ENCODE measurements around the gene MRPL36. TPM values are rescaled to one million over a fixed set of nuclear protein-coding genes. Genes with fewer than 3 reads are reported as not detected.

MRPL36 gene
- total and polyA plus RNA-seq, 2 donors from 2014 or later: 29.6 to 96.7 TPM

GRCh38 chr5:1840741-1841521 is 41.3 kb upstream of the MRPL36 start:
- H3K4me1 ChIP-seq (ENCODE audit: control insufficient read depth in 2 of 3, insufficient read depth in 2 of 3, low read depth in 1 of 3, low read length in 3 of 3): no peaks in the 10 kb centered on the region
- H3K4me3 ChIP-seq (ENCODE audit: low read length in 3 of 3): no peak overlapping the region
- DNase-seq (peak; percentile 54 to 69 (median 62)), FAIRE-seq (no peak)
- no peak for TF ChIP-seq CTCF (IDR thresholded peaks at IDR 0.05; ENCODE audit: borderline replicate concordance, extremely low read depth, insufficient read depth)
- H3K9me3 ChIP-seq (ENCODE audit: control insufficient read depth in 2 of 3, insufficient read depth in 1 of 3, low read length in 3 of 3): no peaks in the 10 kb centered on the region
- H3K9ac ChIP-seq (ENCODE audit: low read length in 3 of 3): no peak overlapping the region
- H3K27ac ChIP-seq (ENCODE audit: low read depth in 2 of 2, low read length in 2 of 2): no peak overlapping the region
- no peaks in the 10 kb centered on the region for H3K36me3 ChIP-seq (ENCODE audit: control insufficient read depth in 2 of 3, insufficient read depth in 3 of 3, low read length in 3 of 3)
- peaks cover 2% of the 10 kb centered on the region for H3K27me3 ChIP-seq (ENCODE audit: control insufficient read depth, insufficient read depth, low read length)
- intact Hi-C loops (cut with DNase I): no loop called here

GRCh38 chr5:1840071-1840547 is 40.5 kb upstream of the MRPL36 start:
- peaks cover 2% of the 10 kb centered on the region for H3K27me3 ChIP-seq (ENCODE audit: control insufficient read depth, insufficient read depth, low read length)
- TF ChIP-seq CTCF (IDR thresholded peaks at IDR 0.05; ENCODE audit: borderline replicate concordance, extremely low read depth, insufficient read depth): no peak
- intact Hi-C loops (cut with DNase I): no loop called here

GRCh38 chr5:1838013-1838412 is 38.4 kb upstream of the MRPL36 start:
- H3K27me3 ChIP-seq (ENCODE audit: control insufficient read depth, insufficient read depth, low read length): peaks cover 2% of the 10 kb centered on the region
- no peak overlapping the region for H3K27ac ChIP-seq (ENCODE audit: low read depth in 2 of 2, low read length in 2 of 2)
- DNase-seq: peak in 2 of 5 donors; percentile 12 to 49
- no peak overlapping the region for H3K4me3 ChIP-seq (ENCODE audit: low read length in 3 of 3)
- no peaks in the 10 kb centered on the region for H3K36me3 ChIP-seq (ENCODE audit: control insufficient read depth in 2 of 3, insufficient read depth in 3 of 3, low read length in 3 of 3)
- no peak for FAIRE-seq
- no peak for TF ChIP-seq CTCF (IDR thresholded peaks at IDR 0.05; ENCODE audit: borderline replicate concordance, extremely low read depth, insufficient read depth)
- no peak overlapping the region for H3K9ac ChIP-seq (ENCODE audit: low read length in 3 of 3)
- intact Hi-C loops (cut with DNase I): no loop called here
- no peaks in the 10 kb centered on the region for H3K9me3 ChIP-seq (ENCODE audit: control insufficient read depth in 2 of 3, insufficient read depth in 1 of 3, low read length in 3 of 3)
- H3K4me1 ChIP-seq (ENCODE audit: control insufficient read depth in 2 of 3, insufficient read depth in 2 of 3, low read depth in 1 of 3, low read length in 3 of 3): no peaks in the 10 kb centered on the region

More at GRCh38 chr5:1840071-1840547, 40.5 kb upstream of the MRPL36 start:
- no peak overlapping the region for H3K27ac ChIP-seq (ENCODE audit: low read depth in 2 of 2, low read length in 2 of 2)
- H3K4me3 ChIP-seq (ENCODE audit: low read length in 3 of 3): no peak overlapping the region
- H3K9ac ChIP-seq (ENCODE audit: low read length in 3 of 3): no peak overlapping the region
- FAIRE-seq: no peak
- no peaks in the 10 kb centered on the region for H3K4me1 ChIP-seq (ENCODE audit: control insufficient read depth in 2 of 3, insufficient read depth in 2 of 3, low read depth in 1 of 3, low read length in 3 of 3)
- H3K9me3 ChIP-seq (ENCODE audit: control insufficient read depth in 2 of 3, insufficient read depth in 1 of 3, low read length in 3 of 3): no peaks in the 10 kb centered on the region
- H3K36me3 ChIP-seq (ENCODE audit: control insufficient read depth in 2 of 3, insufficient read depth in 3 of 3, low read length in 3 of 3): no peaks in the 10 kb centered on the region
- DNase-seq: peak in 2 of 5 donors; percentile 30 to 66
